Measurements from ENCODE around the gene CHST15. TPM values are rescaled to one million over a fixed set of nuclear protein-coding genes. Genes with fewer than 3 reads are reported as not detected.
A peak's percentile ranks its signal among the peaks of the same experiment; 100 is the strongest.

Gene CHST15
- total and polyA plus RNA-seq, 12 donors = 5.2 to 54.5 (median 29.2) TPM

DNA sequence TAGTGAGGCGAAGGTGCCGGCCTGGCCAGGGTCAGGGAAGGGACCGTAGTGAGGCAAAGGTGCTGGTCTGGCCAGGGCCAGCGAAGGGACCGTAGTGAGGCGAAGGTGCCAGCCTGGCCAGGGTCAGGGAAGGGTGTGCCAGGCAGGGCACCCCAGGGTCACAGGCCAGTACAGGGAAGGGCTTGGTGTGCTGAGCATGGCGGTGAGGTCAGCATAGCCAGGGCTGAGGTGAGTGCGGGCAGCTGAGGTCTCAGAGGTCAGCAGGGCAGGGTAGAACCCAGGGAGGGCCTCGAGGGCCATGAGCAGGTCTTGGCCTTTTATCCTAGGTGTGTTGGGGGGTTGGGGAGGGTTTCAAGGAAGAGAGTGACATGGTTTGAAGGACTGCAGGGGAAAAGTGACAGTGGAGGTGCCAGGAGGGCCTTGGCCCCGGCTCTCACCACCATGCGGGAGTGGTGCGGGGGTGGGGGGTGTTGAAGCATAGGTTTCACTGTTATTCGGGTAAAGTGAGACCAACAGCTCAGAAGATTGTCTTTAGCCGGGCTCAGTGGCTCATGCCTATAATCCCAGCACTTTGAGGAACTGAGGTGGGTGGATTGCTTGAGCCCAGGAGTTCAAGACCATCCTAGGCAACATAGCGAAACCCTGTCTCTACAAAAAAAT is 93.3 kb downstream of the CHST15 start:
- Histone ChIP-seq H3K9me3 (replicated peaks in 1 of 3) (no peaks in the 10 kb centered on the region), H3K4me1 (replicated peaks in 1 of 2) (peaks cover 7 to 20% of the 10 kb centered on the region in 2 donors), H3K27ac (no peak overlapping the region), H3K27me3 (no peaks in the 10 kb centered on the region), H3K4me3 (no peak overlapping the region), H3K36me3 (replicated peaks in 1 of 2) (peaks cover 0 to 9% of the 10 kb centered on the region in 2 donors)
- 85 to 92% (median 90%) methylated on average over 15 of the region's 15 CpGs for WGBS, 4 donors
- TF ChIP-seq POLR2A (IDR thresholded peaks at IDR 0.05) = no peak
- intact Hi-C loops (cut with DNase I) = no loop called here
- peak in 1 of 7 donors; percentile 45 for DNase-seq

DNA sequence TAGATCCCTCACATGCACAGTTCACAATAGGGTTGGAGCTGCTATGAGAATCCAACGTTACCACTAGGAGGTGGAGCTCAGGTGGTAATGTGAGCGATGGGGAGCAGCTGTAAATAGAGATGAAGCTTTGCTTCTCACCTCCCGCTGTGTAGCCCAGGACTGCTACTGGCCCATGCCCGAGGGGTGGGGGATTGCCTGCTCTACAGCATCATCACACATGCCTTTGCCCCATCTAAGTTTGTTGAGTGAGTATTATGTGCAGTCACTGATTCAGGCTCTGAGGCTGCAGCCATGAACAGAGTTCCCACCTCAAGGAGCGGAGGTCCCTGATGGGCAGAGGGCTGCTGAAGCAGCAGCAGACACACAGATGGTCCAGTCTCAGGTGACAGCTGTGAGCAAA is 94.1 kb downstream of the CHST15 start:
- peak in 1 of 7 donors; percentile 44 for DNase-seq
- H3K27ac ChIP-seq = no peak overlapping the region
- intact Hi-C loops (cut with DNase I) = no loop called here
- H3K4me1 ChIP-seq (replicated peaks in 1 of 2) = peaks cover 7 to 25% of the 10 kb centered on the region in 2 donors
- 85 to 90% (median 89%) methylated on average over 5 of the region's 5 CpGs for WGBS, 4 donors
- no peak for TF ChIP-seq POLR2A (IDR thresholded peaks at IDR 0.05)
- TF ChIP-seq, protein P1, sequence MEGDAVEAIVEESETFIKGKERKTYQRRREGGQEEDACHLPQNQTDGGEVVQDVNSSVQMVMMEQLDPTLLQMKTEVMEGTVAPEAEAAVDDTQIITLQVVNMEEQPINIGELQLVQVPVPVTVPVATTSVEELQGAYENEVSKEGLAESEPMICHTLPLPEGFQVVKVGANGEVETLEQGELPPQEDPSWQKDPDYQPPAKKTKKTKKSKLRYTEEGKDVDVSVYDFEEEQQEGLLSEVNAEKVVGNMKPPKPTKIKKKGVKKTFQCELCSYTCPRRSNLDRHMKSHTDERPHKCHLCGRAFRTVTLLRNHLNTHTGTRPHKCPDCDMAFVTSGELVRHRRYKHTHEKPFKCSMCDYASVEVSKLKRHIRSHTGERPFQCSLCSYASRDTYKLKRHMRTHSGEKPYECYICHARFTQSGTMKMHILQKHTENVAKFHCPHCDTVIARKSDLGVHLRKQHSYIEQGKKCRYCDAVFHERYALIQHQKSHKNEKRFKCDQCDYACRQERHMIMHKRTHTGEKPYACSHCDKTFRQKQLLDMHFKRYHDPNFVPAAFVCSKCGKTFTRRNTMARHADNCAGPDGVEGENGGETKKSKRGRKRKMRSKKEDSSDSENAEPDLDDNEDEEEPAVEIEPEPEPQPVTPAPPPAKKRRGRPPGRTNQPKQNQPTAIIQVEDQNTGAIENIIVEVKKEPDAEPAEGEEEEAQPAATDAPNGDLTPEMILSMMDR (IDR thresholded peaks at IDR 0.05) = no peak
- H3K4me3 ChIP-seq = no peak overlapping the region
- H3K36me3 ChIP-seq (replicated peaks in 1 of 2) = peaks cover 0 to 5% of the 10 kb centered on the region in 2 donors
- H3K9me3 ChIP-seq (replicated peaks in 1 of 3) = no peaks in the 10 kb centered on the region
- peaks cover 2% of the 10 kb centered on the region for H3K27me3 ChIP-seq

DNA sequence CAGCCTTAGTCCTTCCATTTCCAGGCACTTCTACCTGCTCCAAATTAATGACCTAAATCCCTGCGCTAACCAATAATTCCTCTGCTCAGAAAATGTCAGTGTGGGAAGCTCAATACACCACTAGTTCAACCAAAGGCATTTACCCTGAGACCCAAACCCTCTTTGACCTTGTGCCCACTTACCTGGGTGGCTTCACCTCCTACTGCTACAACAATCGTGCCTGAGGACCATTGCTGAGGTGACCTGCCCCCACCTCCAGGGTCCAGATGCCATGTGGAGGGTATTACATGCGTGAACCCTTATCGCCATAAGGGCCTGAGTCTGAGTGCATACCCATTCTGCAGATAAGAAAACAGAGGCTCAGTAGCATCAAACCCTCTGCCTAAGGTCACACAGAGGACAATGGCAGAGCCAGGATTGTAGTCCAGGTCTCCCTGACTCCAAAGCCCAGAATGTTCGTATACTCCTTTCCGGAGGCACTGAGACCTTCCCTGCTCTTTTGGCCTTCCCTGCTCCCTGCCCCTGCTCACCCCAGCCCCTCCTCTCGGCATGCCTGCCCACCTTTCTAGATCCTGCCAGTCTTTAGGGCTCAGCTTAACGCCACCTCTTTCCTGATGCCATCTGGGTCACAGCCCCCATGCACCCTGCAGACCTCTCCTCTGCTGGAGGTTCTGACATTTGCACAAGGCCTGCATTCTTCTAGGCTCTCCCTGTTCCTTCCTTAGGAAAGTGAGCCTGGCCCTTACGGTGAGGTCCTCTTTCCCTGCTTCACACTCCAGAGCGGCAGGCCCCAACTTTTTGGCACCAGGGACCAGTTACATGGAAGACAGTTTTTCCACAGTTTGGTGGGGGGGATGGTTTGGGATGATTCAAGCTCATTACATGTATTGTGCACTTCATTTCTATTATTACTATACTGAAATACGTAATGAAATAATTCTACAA is 94.9 kb downstream of the CHST15 start:
- no peaks in the 10 kb centered on the region for H3K9me3 ChIP-seq (replicated peaks in 1 of 3)
- peaks cover 7 to 27% of the 10 kb centered on the region in 2 donors for H3K4me1 ChIP-seq (replicated peaks in 1 of 2)
- DNase-seq = peak in 1 of 7 donors; percentile 51
- H3K27me3 ChIP-seq = peaks cover 10% of the 10 kb centered on the region
- TF ChIP-seq, protein P1 (IDR thresholded peaks at IDR 0.05) = no peak
- intact Hi-C loops (cut with DNase I) = no loop called here
- WGBS, 4 donors = 84 to 93% (median 88%) methylated on average over 11 of the region's 11 CpGs
- peak overlapping the region in 3 of 5 donors; percentile 5 to 86 (median 62) for H3K27ac ChIP-seq
- no peak overlapping the region for H3K4me3 ChIP-seq
- H3K36me3 ChIP-seq (replicated peaks in 1 of 2) = no peaks in the 10 kb centered on the region

DNA sequence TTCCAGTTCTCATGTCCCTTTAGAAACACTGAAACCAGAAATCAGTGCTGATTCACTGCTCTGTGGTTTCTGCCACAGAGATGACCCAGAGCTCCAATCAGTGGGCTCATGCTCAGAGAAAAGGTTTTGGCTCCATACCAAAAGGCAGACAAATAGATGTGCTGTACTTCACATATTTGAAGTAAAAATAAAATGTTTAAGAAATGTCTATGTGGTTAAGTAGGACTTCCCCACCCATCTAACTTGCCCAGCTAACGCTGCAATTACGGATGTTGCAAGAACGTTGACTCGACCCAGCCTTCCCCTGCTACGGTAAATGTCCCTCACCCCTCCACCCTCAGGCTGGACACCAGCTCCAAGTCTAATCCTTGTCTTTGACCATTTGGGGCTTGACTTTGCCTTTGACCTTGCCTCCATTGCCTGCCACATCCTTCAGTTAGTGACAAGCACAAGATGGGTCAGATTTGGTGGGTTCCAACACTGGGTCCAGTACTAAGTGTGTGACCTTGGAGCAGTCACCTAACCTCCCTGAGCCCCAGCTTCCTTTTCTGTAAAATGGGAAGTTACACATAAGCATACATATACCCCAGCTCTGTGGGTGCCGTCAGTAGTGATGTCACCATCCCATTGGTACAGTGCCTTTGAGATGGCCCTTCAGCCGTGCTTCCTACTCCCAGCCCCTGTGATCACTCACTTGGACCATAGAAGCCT is 95.8 kb downstream of the CHST15 start:
- Histone ChIP-seq H3K4me1 (replicated peaks in 1 of 2) (peaks cover 7 to 27% of the 10 kb centered on the region in 2 donors), H3K27me3 (peaks cover 16% of the 10 kb centered on the region), H3K36me3 (replicated peaks in 1 of 2) (no peaks in the 10 kb centered on the region), H3K4me3 (no peak overlapping the region), H3K9me3 (replicated peaks in 1 of 3) (no peaks in the 10 kb centered on the region), H3K27ac (peak overlapping the region in 3 of 5 donors; percentile 9 to 86 (median 62))
- peak in 6 of 7 donors; percentile 39 to 70 (median 59) for DNase-seq
- intact Hi-C loops (cut with DNase I) = no loop called here
- TF ChIP-seq, protein P1 (IDR thresholded peaks at IDR 0.05) = no peak
- no peak for TF ChIP-seq POLR2A (IDR thresholded peaks at IDR 0.05)
- WGBS, 4 donors = 51 to 56% (median 53%) methylated on average over 7 of the region's 7 CpGs

Measured in adrenal gland (tissue), 12 donors.